Measurements from ENCODE around the gene PDLIM5.
"Not testable (repeated sequence)": the region's sequence is repeated elsewhere in the genome, so short reads cannot be mapped to it uniquely, and the experiment has no call there.

Gene PDLIM5

GRCh38 chr4:94528792-94529451 lies 77.2 kb downstream of the PDLIM5 start:
- DNase-seq (ENCODE audit: low read depth in 2 of 2): no peak

GRCh38 chr4:94530073-94530472 lies 78.3 kb downstream of the PDLIM5 start:
- DNase-seq (ENCODE audit: low read depth in 2 of 2): no peak

GRCh38 chr4:94531991-94532789 lies 80.4 kb downstream of the PDLIM5 start:
- no peak for DNase-seq (ENCODE audit: low read depth in 2 of 2)

GRCh38 chr4:94533405-94534223 lies 81.9 kb downstream of the PDLIM5 start:
- DNase-seq (ENCODE audit: low read depth in 2 of 2): no peak

GRCh38 chr4:94534401-94535312 lies 82.9 kb downstream of the PDLIM5 start:
- DNase-seq (ENCODE audit: low read depth in 2 of 2): no peak

- no peak for DNase-seq (ENCODE audit: low read depth in 2 of 2)
These were observed 84.3 kb downstream of the PDLIM5 start for GRCh38 chr4:94536049-94536448.

- DNase-seq (ENCODE audit: low read depth in 2 of 2): no peak
These were observed 85.1 kb downstream of the PDLIM5 start for GRCh38 chr4:94536649-94537469.

GRCh38 chr4:94537921-94538628 lies 86.3 kb downstream of the PDLIM5 start:
- no peak for DNase-seq (ENCODE audit: low read depth in 2 of 2)

- DNase-seq (ENCODE audit: low read depth in 2 of 2): no peak
These were observed 88.7 kb downstream of the PDLIM5 start for GRCh38 chr4:94540476-94540875.

- DNase-seq (ENCODE audit: low read depth in 2 of 2): no peak
These were observed 93.1 kb downstream of the PDLIM5 start for GRCh38 chr4:94544811-94545210.

GRCh38 chr4:94545296-94545695 lies 93.6 kb downstream of the PDLIM5 start:
- no peak for DNase-seq (ENCODE audit: low read depth in 2 of 2)

GRCh38 chr4:94546949-94547348 lies 95.2 kb downstream of the PDLIM5 start:
- DNase-seq (ENCODE audit: low read depth in 2 of 2): no peak

- DNase-seq (ENCODE audit: low read depth in 2 of 2): no peak
These were observed 96.8 kb downstream of the PDLIM5 start for GRCh38 chr4:94548571-94548970.

GRCh38 chr4:94550352-94550751 lies 98.6 kb downstream of the PDLIM5 start:
- DNase-seq (ENCODE audit: low read depth in 2 of 2): no peak

GRCh38 chr4:94550851-94551250 lies 99.1 kb downstream of the PDLIM5 start:
- DNase-seq (ENCODE audit: low read depth in 2 of 2): no peak

GRCh38 chr4:94551643-94552564 lies 100.2 kb downstream of the PDLIM5 start:
- no peak for DNase-seq (ENCODE audit: low read depth in 2 of 2)

- not testable (repeated sequence) for DNase-seq (ENCODE audit: low read depth in 2 of 2)
These were observed 104.3 kb downstream of the PDLIM5 start for GRCh38 chr4:94556047-94556446.

GRCh38 chr4:94557632-94558031 lies 105.9 kb downstream of the PDLIM5 start:
- not testable (repeated sequence) for DNase-seq (ENCODE audit: low read depth in 2 of 2)
